GM12878 (cell line): ENCODE results near the gene TSPEAR. TPM values are rescaled to one million over a fixed set of nuclear protein-coding genes. Genes with fewer than 3 reads are reported as not detected.

ENCODE experiments used
- ATAC-seq: fragments of 200-7000 bp; cut with Tn5 transposase; 3 replicates; pipeline ENCODE4 v1.9.1; 2020; ENCODE audit warnings: mild to moderate bottlenecking, moderate library complexity
- BruUV-seq: library from RNA; stranded (reverse); fragments of 400-500 nt; replicated peaks from 2 replicates; lab custom pipeline; 2021; lab: Mats Ljungman, UMichigan
- CTCF ChIA-PET: fragments of 300-600 bp; sonication (Branson Sonifier 250); formaldehyde crosslinking; extraction: SDS; loops from one replicate; lab custom pipeline; 2021; ENCODE audit warnings: inconsistent platforms; lab: Yijun Ruan, JAX
- POLR2A ChIA-PET: fragments of 350-600 bp; formaldehyde crosslinking; extraction: SDS; loops from one replicate; lab custom pipeline; 2021; ENCODE audit warnings: inconsistent platforms; lab: Charles Lee
- RAD21 ChIA-PET: fragments of 300-600 bp; sonication (Branson Sonifier 250); formaldehyde crosslinking; loops from one replicate; lab custom pipeline; 2023; ENCODE audit warnings: antibody characterized with exemption; ENCODE audit not compliant: unreplicated experiment; lab: Charles Lee
- SMC1A ChIA-PET: fragments of 300-600 bp; sonication (Branson Sonifier 250); formaldehyde crosslinking; loops from one replicate; lab custom pipeline; 2023; ENCODE audit not compliant: unreplicated experiment, uncharacterized antibody; lab: Charles Lee
- DNase-seq: peaks from one replicate; pipeline ENCODE4 v3.0.0-alpha.2; 2011; ENCODE audit warnings: low read depth, low spot score
- FAIRE-seq: peaks from 3 replicates; lab custom pipeline; 2011; peaks lifted over from hg19 to GRCh38; lab: Jason Lieb, UNC
- H2AFZ ChIP-seq: 2 replicates; pipeline ENCODE4 v1.6.0; 2011; ENCODE audit warnings: low read depth, low read length, control low read depth; ENCODE audit not compliant: control insufficient read depth
- H3K27ac ChIP-seq: 2 replicates; pipeline ENCODE4 v1.5.1; 2011; ENCODE audit warnings: control low read depth; ENCODE audit not compliant: control insufficient read depth, insufficient read depth
- H3K27me3 ChIP-seq, 2 experiments: replicated peaks in 1 of 2; 2 replicates each; pipeline versions ENCODE4 v1.6.0 to v1.6.1; 2011; ENCODE audit warnings: low read length in 1 of 2; ENCODE audit not compliant: control insufficient read depth in 2 of 2, insufficient read depth in 2 of 2
- H3K36me3 ChIP-seq, 2 experiments: 2 replicates each; pipeline ENCODE4 v1.5.1; 2011; ENCODE audit warnings: low read length in 1 of 2; ENCODE audit not compliant: control insufficient read depth in 2 of 2, insufficient read depth in 2 of 2
- H3K4me1 ChIP-seq: 2 replicates; pipeline ENCODE4 v1.6.1; 2011; ENCODE audit warnings: mild to moderate bottlenecking, low read length, moderate library complexity, mixed read lengths; ENCODE audit not compliant: control insufficient read depth, insufficient read depth
- H3K4me2 ChIP-seq: 2 replicates; pipeline ENCODE4 v1.6.0; 2011; ENCODE audit warnings: control low read depth; ENCODE audit not compliant: control insufficient read depth, insufficient read depth
- H3K4me3 ChIP-seq: fragments of 200-600 bp; sonication (generic); 2 replicates; pipeline ENCODE4 v1.5.1; 2016
- H3K79me2 ChIP-seq: 2 replicates; pipeline ENCODE4 v1.6.0; 2011; ENCODE audit warnings: low read length; ENCODE audit not compliant: control insufficient read depth, insufficient read depth
- H3K9ac ChIP-seq: 2 replicates; pipeline ENCODE4 v1.8.0; 2011; ENCODE audit warnings: low read length, control low read depth, mixed read lengths; ENCODE audit not compliant: control insufficient read depth, insufficient read depth
- H3K9me3 ChIP-seq: replicated peaks from 3 replicates; pipeline ENCODE4 v1.5.1; 2011; ENCODE audit warnings: mild to moderate bottlenecking, low read length; ENCODE audit not compliant: control insufficient read depth, insufficient read depth
- H4K20me1 ChIP-seq: 2 replicates; pipeline ENCODE4 v1.6.0; 2011; ENCODE audit not compliant: control insufficient read depth, insufficient read depth
- CBFB ChIP-seq: IDR thresholded peaks from 2 replicates; pipeline ENCODE4 v1.6.1; 2016; ENCODE audit warnings: antibody characterized with exemption, low read depth
- DPF2 ChIP-seq: fragments of 450-650 bp; IDR thresholded peaks from 2 replicates; pipeline ENCODE4 v1.6.1; 2017; ENCODE audit warnings: mild to moderate bottlenecking
- E2F4 ChIP-seq: IDR thresholded peaks from 2 replicates; pipeline ENCODE4 v1.6.1; 2012; ENCODE audit warnings: low read depth, low read length, improper control_type of control experiment
- EZH2 ChIP-seq: IDR thresholded peaks from 2 replicates; pipeline ENCODE4 v1.6.1; 2012; ENCODE audit warnings: low read depth, mild to moderate bottlenecking, control low read depth, inconsistent platforms, low read length, borderline replicate concordance; ENCODE audit not compliant: control insufficient read depth
- IKZF2 ChIP-seq, 2 experiments: fragments of 450-650 bp; IDR thresholded peaks; 2 replicates each; pipeline ENCODE4 v1.6.1; 2017; ENCODE audit warnings: mild to moderate bottlenecking in 2 of 2, moderate library complexity in 2 of 2
- MYC ChIP-seq: IDR thresholded peaks from 2 replicates; pipeline ENCODE4 v1.6.1; 2011; ENCODE audit warnings: mild to moderate bottlenecking, low read length, moderate library complexity, inconsistent platforms; ENCODE audit not compliant: insufficient read depth, insufficient replicate concordance, insufficient read length, severe bottlenecking
- RCOR1 ChIP-seq: conservative IDR thresholded peaks from 2 replicates; pipeline ENCODE4 v1.6.1; 2012; ENCODE audit warnings: low read depth, low read length, improper control_type of control experiment
- SRF ChIP-seq, 2 experiments: IDR thresholded peaks; 2 replicates each; pipeline ENCODE4 v1.6.1; 2011; ENCODE audit warnings: low read depth in 2 of 2, low read length in 2 of 2, mild to moderate bottlenecking in 1 of 2, moderate library complexity in 1 of 2
- WGBS: methylation state at CpG from one replicate; pipeline ENCODE4 v1.1.6; 2016; ENCODE audit warnings: low lambda C conversion rate; ENCODE audit not compliant: insufficient replicate concordance, insufficient coverage; ENCODE audit errors: missing lambda C conversion rate; 5-methylcytosine and 5-hydroxymethylcytosine counted together
- in situ Hi-C: fragments of 300-500 bp; cut with MboI; formaldehyde crosslinking; loops from 9 replicates; pipeline ENCODE4 v1.14.3; 2018; ENCODE audit warnings: mixed read lengths
- intact Hi-C: fragments of 100-400 bp; cut with micrococcal nuclease; formaldehyde crosslinking; loops from one replicate; pipeline ENCODE4 v1.14.2; 2022; ENCODE audit not compliant: unreplicated experiment
- polyA plus RNA-seq, 11 experiments: library from polyadenylated mRNA; depleted of rRNA in 4 of 11; unstranded in 6 of 11; stranded (reverse) in 5 of 11; fragments of >200 nt; fragmentation: Nextera tagmentation in 4 of 11; fragmentation: Illumina TruSeq in 1 of 11; extraction: Ambion mirVana in 4 of 11; extraction: Trizol in 1 of 11; gene quantifications; 1 replicate in 1 of 11; 2 replicates in 10 of 11; pipeline versions ENCODE4 v1.2.1 to v1.2.3, GENCODE V29; 2011 to 2016; ENCODE audit warnings: inconsistent platforms in 2 of 11, missing spikeins in 2 of 11, low read depth in 1 of 11
- total RNA-seq, 4 experiments: library from RNA; depleted of rRNA in 3 of 4; stranded (reverse); fragments of >200 nt in 3 of 4; fragmentation: Illumina TruSeq in 1 of 4; extraction: Trizol in 1 of 4; gene quantifications; 2 replicates each; pipeline versions ENCODE4 v1.2.1 to v1.2.3, GENCODE V29; 2013 to 2021
- TF ChIP-seq, protein P1 (sequence below): fragments of 450-650 bp; IDR thresholded peaks from 2 replicates; pipeline ENCODE4 v1.6.1; 2014; ENCODE audit warnings: mild to moderate bottlenecking
- TF ChIP-seq, protein P2 (sequence below): fragments of 450-650 bp; IDR thresholded peaks from 2 replicates; pipeline ENCODE4 v1.6.1; 2017; ENCODE audit warnings: antibody characterized with exemption, mild to moderate bottlenecking, moderate library complexity

TSPEAR gene
- total and polyA plus RNA-seq, 10 of the 15 experiments (the other 5 are each of a cell fraction or from before 2014, with no cell fraction given) = not detected

- TF ChIP-seq, protein P1, sequence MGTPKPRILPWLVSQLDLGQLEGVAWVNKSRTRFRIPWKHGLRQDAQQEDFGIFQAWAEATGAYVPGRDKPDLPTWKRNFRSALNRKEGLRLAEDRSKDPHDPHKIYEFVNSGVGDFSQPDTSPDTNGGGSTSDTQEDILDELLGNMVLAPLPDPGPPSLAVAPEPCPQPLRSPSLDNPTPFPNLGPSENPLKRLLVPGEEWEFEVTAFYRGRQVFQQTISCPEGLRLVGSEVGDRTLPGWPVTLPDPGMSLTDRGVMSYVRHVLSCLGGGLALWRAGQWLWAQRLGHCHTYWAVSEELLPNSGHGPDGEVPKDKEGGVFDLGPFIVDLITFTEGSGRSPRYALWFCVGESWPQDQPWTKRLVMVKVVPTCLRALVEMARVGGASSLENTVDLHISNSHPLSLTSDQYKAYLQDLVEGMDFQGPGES = no peak
Observed at GRCh38 chr21:44575307-44576024, 135.9 kb downstream of the TSPEAR start (continued).

GRCh38 chr21:44574457-44575306 lies 136.7 kb downstream of the TSPEAR start:
- FAIRE-seq = no peak
- Histone ChIP-seq H3K9ac (no peak overlapping the region), H3K9me3 (peaks cover 1% of the 10 kb centered on the region; the same call in 2 of the 3 replicates), H4K20me1 (no peaks in the 10 kb centered on the region), H3K27ac (no peak overlapping the region), H2AFZ (no peak overlapping the region), H3K4me1 (no peaks in the 10 kb centered on the region), H3K4me2 (no peak overlapping the region), H3K4me3 (no peak overlapping the region), H3K27me3 (no peaks in the 10 kb centered on the region), H3K79me2 (no peaks in the 10 kb centered on the region), H3K36me3 (no peaks in the 10 kb centered on the region)
- POLR2A ChIA-PET = no interaction called here
- TF ChIP-seq IKZF2 (IDR thresholded peaks at IDR 0.05) = no peak
- no peak for TF ChIP-seq MYC
- no peak for TF ChIP-seq EZH2
- no peak for TF ChIP-seq E2F4
- no peak for TF ChIP-seq CBFB
- TF ChIP-seq, protein P2, sequence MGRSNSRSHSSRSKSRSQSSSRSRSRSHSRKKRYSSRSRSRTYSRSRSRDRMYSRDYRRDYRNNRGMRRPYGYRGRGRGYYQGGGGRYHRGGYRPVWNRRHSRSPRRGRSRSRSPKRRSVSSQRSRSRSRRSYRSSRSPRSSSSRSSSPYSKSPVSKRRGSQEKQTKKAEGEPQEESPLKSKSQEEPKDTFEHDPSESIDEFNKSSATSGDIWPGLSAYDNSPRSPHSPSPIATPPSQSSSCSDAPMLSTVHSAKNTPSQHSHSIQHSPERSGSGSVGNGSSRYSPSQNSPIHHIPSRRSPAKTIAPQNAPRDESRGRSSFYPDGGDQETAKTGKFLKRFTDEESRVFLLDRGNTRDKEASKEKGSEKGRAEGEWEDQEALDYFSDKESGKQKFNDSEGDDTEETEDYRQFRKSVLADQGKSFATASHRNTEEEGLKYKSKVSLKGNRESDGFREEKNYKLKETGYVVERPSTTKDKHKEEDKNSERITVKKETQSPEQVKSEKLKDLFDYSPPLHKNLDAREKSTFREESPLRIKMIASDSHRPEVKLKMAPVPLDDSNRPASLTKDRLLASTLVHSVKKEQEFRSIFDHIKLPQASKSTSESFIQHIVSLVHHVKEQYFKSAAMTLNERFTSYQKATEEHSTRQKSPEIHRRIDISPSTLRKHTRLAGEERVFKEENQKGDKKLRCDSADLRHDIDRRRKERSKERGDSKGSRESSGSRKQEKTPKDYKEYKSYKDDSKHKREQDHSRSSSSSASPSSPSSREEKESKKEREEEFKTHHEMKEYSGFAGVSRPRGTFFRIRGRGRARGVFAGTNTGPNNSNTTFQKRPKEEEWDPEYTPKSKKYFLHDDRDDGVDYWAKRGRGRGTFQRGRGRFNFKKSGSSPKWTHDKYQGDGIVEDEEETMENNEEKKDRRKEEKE = no peak
- TF ChIP-seq SRF (IDR thresholded peaks at IDR 0.05; ENCODE audit: low read depth in 2 of 2, low read length in 2 of 2) = no peak
- TF ChIP-seq DPF2 = no peak
- TF ChIP-seq RCOR1 = no peak
- in situ Hi-C loops (no loop called here), intact Hi-C loops (no loop called here)
- CTCF ChIA-PET = no interaction called here
- 17% methylated on average over 21 of the region's 21 CpGs for WGBS
- RAD21 ChIA-PET = no interaction called here
- ATAC-seq = no peak
- no peak for DNase-seq
- SMC1A ChIA-PET = no interaction called here
- BruUV-seq = no TSS peak
